Vagina (tissue), 2 donors: ENCODE data around the gene R3HDM4. TPM values are rescaled to one million over a fixed set of nuclear protein-coding genes. Genes with fewer than 3 reads are reported as not detected.
"Not testable (repeated sequence)": the region's sequence is repeated elsewhere in the genome, so short reads cannot be mapped to it uniquely, and the experiment has no call there.

ENCODE experiments used
- DNase-seq, 2 donors: peaks; one replicate each; pipeline ENCODE4 v3.0.0-alpha.2; 2017; ENCODE audit errors: extremely low spot score in 2 of 2
- H3K27ac ChIP-seq: fragments of 200-600 bp; sonication (generic); one replicate; pipeline ENCODE4 v1.5.1; 2019
- H3K27me3 ChIP-seq: fragments of 200-600 bp; sonication (generic); one replicate; pipeline ENCODE4 v1.5.1; 2019
- H3K36me3 ChIP-seq, 2 donors: fragments of 200-600 bp; sonication (generic); one replicate each; pipeline ENCODE4 v1.5.1; 2017 to 2019
- H3K4me1 ChIP-seq: fragments of 200-600 bp; sonication (generic); one replicate; pipeline ENCODE4 v1.5.1; 2019
- H3K4me3 ChIP-seq, 2 donors: fragments of 200-600 bp; sonication (generic); 1 replicate in 1 of 2; 2 replicates in 1 of 2; pipeline ENCODE4 v1.5.1; 2016 to 2019
- H3K9me3 ChIP-seq: fragments of 200-600 bp; sonication (generic); one replicate; pipeline ENCODE4 v1.5.1; 2019
- POLR2A ChIP-seq, 2 donors: fragments of 450-650 bp; IDR thresholded peaks; one replicate each; pipeline ENCODE4 v1.6.1; 2017; ENCODE audit warnings: antibody characterized with exemption in 2 of 2, mild to moderate bottlenecking in 2 of 2, moderate library complexity in 2 of 2
- POLR2AphosphoS5 ChIP-seq, 2 donors: sonication (generic); formaldehyde crosslinking; IDR thresholded peaks; one replicate each; pipeline ENCODE4 v1.9.0; 2017; ENCODE audit warnings: antibody characterized with exemption in 2 of 2, mild to moderate bottlenecking in 2 of 2, low read depth in 1 of 2; ENCODE audit not compliant: insufficient read depth in 1 of 2
- intact Hi-C: fragments of 100-400 bp; cut with DNase I; formaldehyde crosslinking; loops from one replicate; pipeline ENCODE4 v1.15.1; 2023
- total RNA-seq: library from RNA; depleted of rRNA; stranded (reverse); fragments of >200 nt; gene quantifications from one replicate; pipeline ENCODE4 v1.2.3, GENCODE V29; 2016
- TF ChIP-seq, protein P1 (sequence below), 3 experiments: fragments of 450-650 bp in 2 of 3; fragments of 200-600 bp in 1 of 3; sonication (generic) in 1 of 3; IDR thresholded peaks; one replicate each; pipeline ENCODE4 v1.5.1; 2017 to 2019; ENCODE audit warnings: antibody characterized with exemption in 3 of 3, mild to moderate bottlenecking in 2 of 3, moderate library complexity in 2 of 3

The R3HDM4 gene
- total RNA-seq, 1 donor from 2014 or later = 41.3 TPM

GRCh38 chr19:855142-855541 is 57.9 kb downstream of the R3HDM4 start:
- TF ChIP-seq POLR2A (IDR thresholded peaks at IDR 0.05) (no peak), POLR2AphosphoS5 (IDR thresholded peaks at IDR 0.05; ENCODE audit: insufficient read depth in 1 of 2, low read depth in 1 of 2) (no peak)
- TF ChIP-seq, protein P1, sequence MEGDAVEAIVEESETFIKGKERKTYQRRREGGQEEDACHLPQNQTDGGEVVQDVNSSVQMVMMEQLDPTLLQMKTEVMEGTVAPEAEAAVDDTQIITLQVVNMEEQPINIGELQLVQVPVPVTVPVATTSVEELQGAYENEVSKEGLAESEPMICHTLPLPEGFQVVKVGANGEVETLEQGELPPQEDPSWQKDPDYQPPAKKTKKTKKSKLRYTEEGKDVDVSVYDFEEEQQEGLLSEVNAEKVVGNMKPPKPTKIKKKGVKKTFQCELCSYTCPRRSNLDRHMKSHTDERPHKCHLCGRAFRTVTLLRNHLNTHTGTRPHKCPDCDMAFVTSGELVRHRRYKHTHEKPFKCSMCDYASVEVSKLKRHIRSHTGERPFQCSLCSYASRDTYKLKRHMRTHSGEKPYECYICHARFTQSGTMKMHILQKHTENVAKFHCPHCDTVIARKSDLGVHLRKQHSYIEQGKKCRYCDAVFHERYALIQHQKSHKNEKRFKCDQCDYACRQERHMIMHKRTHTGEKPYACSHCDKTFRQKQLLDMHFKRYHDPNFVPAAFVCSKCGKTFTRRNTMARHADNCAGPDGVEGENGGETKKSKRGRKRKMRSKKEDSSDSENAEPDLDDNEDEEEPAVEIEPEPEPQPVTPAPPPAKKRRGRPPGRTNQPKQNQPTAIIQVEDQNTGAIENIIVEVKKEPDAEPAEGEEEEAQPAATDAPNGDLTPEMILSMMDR (IDR thresholded peaks at IDR 0.05) = no peak
- Histone ChIP-seq H3K36me3 (no peaks in the 10 kb centered on the region), H3K4me1 (peaks cover 37% of the 10 kb centered on the region), H3K27me3 (peaks cover 9% of the 10 kb centered on the region), H3K27ac (no peak overlapping the region), H3K9me3 (no peaks in the 10 kb centered on the region), H3K4me3 (no peak overlapping the region)
- intact Hi-C loops = loop anchor here (5.0 kb wide), 1 partner anchor 67 kb away; no protein-coding TSS in a partner anchor
- no peak for DNase-seq

GRCh38 chr19:854549-854948 is 58.5 kb downstream of the R3HDM4 start:
- TF ChIP-seq POLR2A (IDR thresholded peaks at IDR 0.05) (no peak), POLR2AphosphoS5 (IDR thresholded peaks at IDR 0.05; ENCODE audit: insufficient read depth in 1 of 2, low read depth in 1 of 2) (no peak)
- TF ChIP-seq, protein P1 (IDR thresholded peaks at IDR 0.05) = no peak
- intact Hi-C loops = no loop called here

DNA sequence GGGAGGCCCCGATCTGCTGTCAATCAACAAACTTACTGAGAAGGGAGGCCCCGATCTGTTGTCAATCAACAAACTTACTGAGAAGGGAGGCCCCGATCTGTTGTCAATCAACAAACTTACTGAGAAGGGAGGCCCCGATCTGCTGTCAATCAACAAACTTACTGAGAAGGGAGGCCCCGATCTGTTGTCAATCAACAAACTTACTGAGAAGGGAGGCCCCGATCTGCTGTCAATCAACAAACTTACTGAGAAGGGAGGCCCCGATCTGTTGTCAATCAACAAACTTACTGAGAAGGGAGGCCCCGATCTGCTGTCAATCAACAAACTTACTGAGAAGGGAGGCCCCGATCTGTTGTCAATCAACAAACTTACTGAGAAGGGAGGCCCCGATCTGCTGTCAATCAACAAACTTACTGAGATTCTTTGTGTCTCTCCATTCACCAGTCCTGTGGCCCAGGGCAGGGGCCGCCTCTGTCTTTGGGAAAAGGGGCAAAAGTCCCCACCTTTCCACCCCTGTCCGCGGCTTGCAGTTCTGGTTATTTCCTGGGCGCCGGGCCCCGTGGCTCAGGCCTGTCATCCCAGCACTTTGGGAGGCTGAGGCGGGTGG is 59.3 kb downstream of the R3HDM4 start:
- H3K9me3 ChIP-seq, H3K27ac ChIP-seq, H3K27me3 ChIP-seq, DNase-seq, intact Hi-C loops, H3K36me3 ChIP-seq: not testable (repeated sequence)
- Histone ChIP-seq H3K4me3 (peak overlapping the region in 1 of 2 donors; percentile 3), H3K4me1 (peaks cover 28% of the 10 kb centered on the region)

More at GRCh38 chr19:854549-854948, 58.5 kb downstream of the R3HDM4 start:
- Histone ChIP-seq H3K27me3 (peaks cover 9% of the 10 kb centered on the region), H3K36me3 (no peaks in the 10 kb centered on the region), H3K4me1 (peaks cover 32% of the 10 kb centered on the region), H3K4me3 (no peak overlapping the region), H3K9me3 (no peaks in the 10 kb centered on the region), H3K27ac (no peak overlapping the region)
- no peak for DNase-seq

DNA sequence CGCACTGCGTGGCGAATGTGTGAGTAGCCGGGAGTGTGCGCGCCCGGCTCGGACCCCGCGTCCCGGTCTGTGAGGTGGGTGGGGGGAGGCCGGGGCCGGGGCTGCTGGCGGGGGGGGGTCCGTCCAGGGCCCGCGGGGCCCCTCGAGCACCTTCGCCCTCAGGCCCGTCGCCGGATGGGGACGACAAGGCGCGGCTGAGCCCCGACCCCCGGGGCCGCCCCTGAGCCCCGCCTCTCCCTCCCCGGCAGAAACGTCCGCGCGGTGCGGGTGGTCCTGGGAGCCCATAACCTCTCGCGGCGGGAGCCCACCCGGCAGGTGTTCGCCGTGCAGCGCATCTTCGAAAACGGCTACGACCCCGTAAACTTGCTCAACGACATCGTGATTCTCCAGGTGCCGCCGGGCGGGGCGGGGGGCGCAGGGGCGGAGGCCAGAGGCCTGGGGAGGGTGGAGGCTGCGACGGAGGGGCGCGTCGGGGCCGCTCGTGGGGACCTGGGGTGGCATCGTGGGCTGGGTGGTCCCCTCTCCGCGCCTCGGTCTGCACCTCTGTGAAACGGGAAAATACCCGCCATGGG is 59.9 kb downstream of the R3HDM4 start:
- peaks cover 9% of the 10 kb centered on the region for H3K27me3 ChIP-seq
- intact Hi-C loops = no loop called here
- TF ChIP-seq POLR2A (IDR thresholded peaks at IDR 0.05) (no peak), POLR2AphosphoS5 (IDR thresholded peaks at IDR 0.05; ENCODE audit: insufficient read depth in 1 of 2, low read depth in 1 of 2) (no peak)
- TF ChIP-seq, protein P1 (IDR thresholded peaks at IDR 0.05) = no peak

DNA sequence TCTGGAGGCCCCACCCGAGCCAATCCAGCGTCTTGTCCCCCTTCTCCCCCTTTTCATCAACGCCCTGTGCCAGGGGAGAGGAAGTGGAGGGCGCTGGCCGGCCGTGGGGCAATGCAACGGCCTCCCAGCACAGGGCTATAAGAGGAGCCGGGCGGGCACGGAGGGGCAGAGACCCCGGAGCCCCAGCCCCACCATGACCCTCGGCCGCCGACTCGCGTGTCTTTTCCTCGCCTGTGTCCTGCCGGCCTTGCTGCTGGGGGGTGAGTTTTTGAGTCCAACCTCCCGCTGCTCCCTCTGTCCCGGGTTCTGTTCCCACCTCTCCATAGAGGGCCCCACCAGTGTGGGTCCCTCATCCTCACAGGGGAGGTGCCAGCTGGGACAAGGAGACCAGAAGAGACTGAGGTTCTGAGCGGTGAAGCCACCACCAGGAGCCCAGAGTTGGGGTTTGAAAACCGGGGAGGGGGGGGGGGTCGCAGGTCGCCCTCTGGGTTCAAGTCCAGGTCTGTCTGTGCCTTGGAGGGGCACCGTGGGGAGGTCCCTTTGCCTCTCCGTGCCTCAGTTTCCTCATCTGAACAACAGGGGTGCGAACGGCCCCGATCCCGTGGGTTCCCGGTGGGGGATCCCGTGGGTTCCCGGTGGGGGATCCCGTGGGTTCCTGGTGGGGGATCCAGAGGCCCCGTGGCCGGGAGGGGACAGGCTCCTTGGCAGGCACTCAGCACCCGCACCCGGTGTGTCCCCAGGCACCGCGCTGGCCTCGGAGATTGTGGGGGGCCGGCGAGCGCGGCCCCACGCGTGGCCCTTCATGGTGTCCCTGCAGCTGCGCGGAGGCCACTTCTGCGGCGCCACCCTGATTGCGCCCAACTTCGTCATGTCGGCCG is 60.6 kb downstream of the R3HDM4 start, which contains the start of gene ELANE:
TSS of gene ELANE (plus strand) at position 168 of the 878 bp plus-strand sequence. CDS start at position 194, 26 bp downstream.
- Histone ChIP-seq H3K27ac (peak within 1 kb of the TSS; percentile 75), H3K4me1 (peaks cover 37% of the 10 kb centered on the region), H3K4me3 (peak within 1 kb of the TSS in 1 of 2 donors; percentile 3), H3K9me3 (no peaks in the 10 kb centered on the region), H3K27me3 (peaks cover 9% of the 10 kb centered on the region), H3K36me3 (no peaks in the 10 kb centered on the region)
- DNase-seq = no peak
- TF ChIP-seq POLR2AphosphoS5 (IDR thresholded peaks at IDR 0.05; ENCODE audit: insufficient read depth in 1 of 2, low read depth in 1 of 2) (no peak), POLR2A (IDR thresholded peaks at IDR 0.05) (no peak)
- TF ChIP-seq, protein P1 (IDR thresholded peaks at IDR 0.05) = no peak
- intact Hi-C loops = no loop called here

More for the DNA sequence above, 59.9 kb downstream of the R3HDM4 start:
- Histone ChIP-seq H3K4me3 (peak overlapping the region in 1 of 2 donors; percentile 3), H3K9me3 (no peaks in the 10 kb centered on the region), H3K27ac (no peak overlapping the region), H3K36me3 (no peaks in the 10 kb centered on the region), H3K4me1 (peaks cover 30% of the 10 kb centered on the region)
- no peak for DNase-seq
